Panc1 (cell line): ENCODE data around the gene SPAG4. TPM values are rescaled to one million over a fixed set of nuclear protein-coding genes. Genes with fewer than 3 reads are reported as not detected.

Experiments
- ATAC-seq: fragments of 200-7000 bp; cut with Tn5 transposase; 2 replicates; pipeline ENCODE4 v1.9.1; 2020; ENCODE audit warnings: mild to moderate bottlenecking, moderate library complexity
- BruUV-seq: library from RNA; stranded (reverse); fragments of 400-500 nt; replicated peaks from 2 replicates; lab custom pipeline; 2021; lab: Mats Ljungman, UMichigan
- CTCF ChIA-PET: fragments of 300-600 bp; sonication (Branson Sonifier 250); formaldehyde crosslinking; loops from one replicate; lab custom pipeline; 2022; ENCODE audit warnings: antibody characterized with exemption; lab: Charles Lee
- POLR2A ChIA-PET: fragments of 300-600 bp; sonication (Branson Sonifier 250); formaldehyde crosslinking; loops from one replicate; lab custom pipeline; 2022; ENCODE audit warnings: antibody characterized with exemption; lab: Charles Lee
- DNase-seq: peaks from one replicate; pipeline ENCODE4 v3.0.0-alpha.2; 2010; ENCODE audit warnings: low read depth, low spot score
- H3K27ac ChIP-seq: 2 replicates; pipeline ENCODE4 v1.5.1; 2011; ENCODE audit warnings: mild to moderate bottlenecking, low read length, inconsistent platforms
- H3K27me3 ChIP-seq: fragments of 200-500 bp; sonication (Bioruptor generic); 2 replicates; pipeline ENCODE4 v1.6.0; 2014; ENCODE audit warnings: low read length, inconsistent platforms; ENCODE audit not compliant: control insufficient read depth, insufficient read depth
- H3K36me3 ChIP-seq: fragments of 200-500 bp; sonication (Bioruptor generic); 2 replicates; pipeline ENCODE4 v1.5.1; 2014; ENCODE audit warnings: inconsistent platforms, mild to moderate bottlenecking, low read length, moderate library complexity; ENCODE audit not compliant: control insufficient read depth, insufficient read depth
- H3K4me1 ChIP-seq: 2 replicates; pipeline ENCODE4 v1.5.1; 2011; ENCODE audit warnings: inconsistent platforms, mild to moderate bottlenecking, low read length, moderate library complexity; ENCODE audit not compliant: control insufficient read depth, insufficient read depth
- H3K4me3 ChIP-seq, 2 experiments: 2 replicates each; pipeline ENCODE4 v1.5.1; 2011 to 2012; ENCODE audit warnings: low read depth in 2 of 2, low read length in 2 of 2, mild to moderate bottlenecking in 2 of 2, inconsistent platforms in 1 of 2, moderate library complexity in 1 of 2
- H3K9me3 ChIP-seq: fragments of 200-500 bp; sonication (Bioruptor generic); 2 replicates; pipeline ENCODE4 v1.5.1; 2014; ENCODE audit warnings: low read depth, mild to moderate bottlenecking, inconsistent platforms, low read length, moderate library complexity; ENCODE audit not compliant: control insufficient read depth, insufficient read depth
- POLR2AphosphoS5 ChIP-seq: IDR thresholded peaks from 2 replicates; pipeline ENCODE4 v1.6.1; 2012; ENCODE audit warnings: mild to moderate bottlenecking, low read depth, low read length, moderate library complexity
- SIN3A ChIP-seq: IDR thresholded peaks from 2 replicates; pipeline ENCODE4 v1.6.1; 2012; ENCODE audit warnings: low read depth, mild to moderate bottlenecking, low read length, moderate library complexity, borderline replicate concordance; ENCODE audit not compliant: insufficient read depth
- TCF7L2 ChIP-seq: IDR thresholded peaks from 2 replicates; pipeline ENCODE4 v1.6.1; 2011; ENCODE audit warnings: mild to moderate bottlenecking, low read depth, low read length, inconsistent platforms
- in situ Hi-C: cut with HindIII; loops from 2 replicates; pipeline ENCODE4 v1.10.0; 2016; ENCODE audit warnings: low sequenced_read_pairs, low pct_unique_long_range_greater_than_20kb
- intact Hi-C: fragments of 100-400 bp; cut with micrococcal nuclease; formaldehyde crosslinking; loops from one replicate; pipeline ENCODE4 v1.10.0; 2022; ENCODE audit not compliant: unreplicated experiment
- total RNA-seq: library from RNA; stranded (reverse); gene quantifications from one replicate; pipeline ENCODE4 v1.2.1, GENCODE V29; 2021; ENCODE audit not compliant: unreplicated experiment
- TF ChIP-seq, protein P1 (sequence below): fragments of 450-650 bp; IDR thresholded peaks from 2 replicates; pipeline ENCODE4 v1.5.1; 2017; ENCODE audit warnings: mild to moderate bottlenecking
- TF ChIP-seq, protein P2 (sequence below), 2 experiments: IDR thresholded peaks; 2 replicates each; pipeline ENCODE4 v1.6.1; 2011 to 2012; ENCODE audit warnings: low read depth in 2 of 2, control low read depth in 1 of 2, low read length in 1 of 2, mild to moderate bottlenecking in 1 of 2, moderate library complexity in 1 of 2; ENCODE audit not compliant: insufficient read depth in 1 of 2

The SPAG4 gene
- total RNA-seq, 1 experiment from 2014 or later, result 17.6 TPM

DNA sequence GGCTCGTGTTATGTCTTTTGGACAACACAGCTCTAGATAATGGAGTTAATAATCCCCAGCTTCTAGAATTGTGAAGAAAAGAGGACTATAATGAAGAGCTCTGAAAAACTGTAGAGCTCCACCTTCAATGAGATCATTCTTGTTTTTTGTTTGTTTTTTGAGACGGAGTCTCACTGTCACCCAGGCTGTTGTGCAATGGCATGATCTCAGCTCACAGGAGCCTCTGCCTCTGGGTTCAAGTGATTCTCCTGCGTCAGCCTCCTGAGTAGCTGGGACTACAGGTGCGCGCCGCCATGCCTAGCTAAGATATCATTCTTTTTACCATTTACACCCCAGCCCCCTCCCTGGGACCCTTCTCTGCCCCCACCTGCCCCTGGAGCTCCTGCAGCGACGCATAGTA is 37.2 kb upstream of the SPAG4 start:
- CTCF ChIA-PET, result no interaction called here

DNA sequence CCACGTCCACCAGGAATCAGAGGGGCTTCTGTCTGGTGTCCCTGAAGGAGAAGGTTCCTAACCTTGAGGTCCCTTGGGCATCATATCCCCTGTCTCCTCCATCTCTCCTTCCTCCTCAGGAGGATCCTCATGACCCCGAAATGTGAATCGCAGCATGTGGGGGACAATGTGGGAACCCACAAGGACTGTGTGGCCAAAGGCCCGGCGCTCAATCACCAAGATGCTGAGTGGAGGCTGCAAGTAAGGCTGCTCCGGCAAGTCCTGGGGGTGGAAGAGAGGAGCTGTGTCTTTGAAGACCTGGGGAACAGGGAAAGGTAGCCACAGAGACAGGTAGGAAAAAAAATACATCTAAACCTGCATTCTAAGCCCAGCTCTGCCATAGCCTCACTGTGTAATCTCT is 36.4 kb upstream of the SPAG4 start:
- DNase-seq (no peak), ATAC-seq (no peak)
- Histone ChIP-seq H3K36me3 (no peaks in the 10 kb centered on the region), H3K27ac (no peak overlapping the region), H3K27me3 (no peaks in the 10 kb centered on the region), H3K4me3 (no peak overlapping the region), H3K9me3 (no peaks in the 10 kb centered on the region), H3K4me1 (no peaks in the 10 kb centered on the region)
- ChIA-PET POLR2A (interaction anchor here (0.5 kb wide), 1 partner anchor 13 kb away, joined by 4 read pairs; no protein-coding TSS in a partner anchor), CTCF (no interaction called here)
- intact Hi-C loops, result no loop called here
- BruUV-seq, result no TSS peak
- no peak for TF ChIP-seq SIN3A
- TF ChIP-seq, protein P1, sequence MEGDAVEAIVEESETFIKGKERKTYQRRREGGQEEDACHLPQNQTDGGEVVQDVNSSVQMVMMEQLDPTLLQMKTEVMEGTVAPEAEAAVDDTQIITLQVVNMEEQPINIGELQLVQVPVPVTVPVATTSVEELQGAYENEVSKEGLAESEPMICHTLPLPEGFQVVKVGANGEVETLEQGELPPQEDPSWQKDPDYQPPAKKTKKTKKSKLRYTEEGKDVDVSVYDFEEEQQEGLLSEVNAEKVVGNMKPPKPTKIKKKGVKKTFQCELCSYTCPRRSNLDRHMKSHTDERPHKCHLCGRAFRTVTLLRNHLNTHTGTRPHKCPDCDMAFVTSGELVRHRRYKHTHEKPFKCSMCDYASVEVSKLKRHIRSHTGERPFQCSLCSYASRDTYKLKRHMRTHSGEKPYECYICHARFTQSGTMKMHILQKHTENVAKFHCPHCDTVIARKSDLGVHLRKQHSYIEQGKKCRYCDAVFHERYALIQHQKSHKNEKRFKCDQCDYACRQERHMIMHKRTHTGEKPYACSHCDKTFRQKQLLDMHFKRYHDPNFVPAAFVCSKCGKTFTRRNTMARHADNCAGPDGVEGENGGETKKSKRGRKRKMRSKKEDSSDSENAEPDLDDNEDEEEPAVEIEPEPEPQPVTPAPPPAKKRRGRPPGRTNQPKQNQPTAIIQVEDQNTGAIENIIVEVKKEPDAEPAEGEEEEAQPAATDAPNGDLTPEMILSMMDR, result no peak
- no peak for TF ChIP-seq TCF7L2
- TF ChIP-seq POLR2AphosphoS5, result no peak
- TF ChIP-seq, protein P2, sequence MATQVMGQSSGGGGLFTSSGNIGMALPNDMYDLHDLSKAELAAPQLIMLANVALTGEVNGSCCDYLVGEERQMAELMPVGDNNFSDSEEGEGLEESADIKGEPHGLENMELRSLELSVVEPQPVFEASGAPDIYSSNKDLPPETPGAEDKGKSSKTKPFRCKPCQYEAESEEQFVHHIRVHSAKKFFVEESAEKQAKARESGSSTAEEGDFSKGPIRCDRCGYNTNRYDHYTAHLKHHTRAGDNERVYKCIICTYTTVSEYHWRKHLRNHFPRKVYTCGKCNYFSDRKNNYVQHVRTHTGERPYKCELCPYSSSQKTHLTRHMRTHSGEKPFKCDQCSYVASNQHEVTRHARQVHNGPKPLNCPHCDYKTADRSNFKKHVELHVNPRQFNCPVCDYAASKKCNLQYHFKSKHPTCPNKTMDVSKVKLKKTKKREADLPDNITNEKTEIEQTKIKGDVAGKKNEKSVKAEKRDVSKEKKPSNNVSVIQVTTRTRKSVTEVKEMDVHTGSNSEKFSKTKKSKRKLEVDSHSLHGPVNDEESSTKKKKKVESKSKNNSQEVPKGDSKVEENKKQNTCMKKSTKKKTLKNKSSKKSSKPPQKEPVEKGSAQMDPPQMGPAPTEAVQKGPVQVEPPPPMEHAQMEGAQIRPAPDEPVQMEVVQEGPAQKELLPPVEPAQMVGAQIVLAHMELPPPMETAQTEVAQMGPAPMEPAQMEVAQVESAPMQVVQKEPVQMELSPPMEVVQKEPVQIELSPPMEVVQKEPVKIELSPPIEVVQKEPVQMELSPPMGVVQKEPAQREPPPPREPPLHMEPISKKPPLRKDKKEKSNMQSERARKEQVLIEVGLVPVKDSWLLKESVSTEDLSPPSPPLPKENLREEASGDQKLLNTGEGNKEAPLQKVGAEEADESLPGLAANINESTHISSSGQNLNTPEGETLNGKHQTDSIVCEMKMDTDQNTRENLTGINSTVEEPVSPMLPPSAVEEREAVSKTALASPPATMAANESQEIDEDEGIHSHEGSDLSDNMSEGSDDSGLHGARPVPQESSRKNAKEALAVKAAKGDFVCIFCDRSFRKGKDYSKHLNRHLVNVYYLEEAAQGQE (IDR thresholded peaks at IDR 0.05; ENCODE audit: insufficient read depth in 1 of 2, low read depth in 2 of 2, low read length in 1 of 2), result no peak
- in situ Hi-C loops, result no loop called here

More for the DNA sequence above, 37.2 kb upstream of the SPAG4 start:
- Histone ChIP-seq H3K27me3 (no peaks in the 10 kb centered on the region), H3K4me1 (no peaks in the 10 kb centered on the region), H3K36me3 (no peaks in the 10 kb centered on the region), H3K9me3 (no peaks in the 10 kb centered on the region), H3K4me3 (no peak overlapping the region), H3K27ac (no peak overlapping the region)
- DNase-seq, result no peak
- in situ Hi-C loops (no loop called here), intact Hi-C loops (no loop called here)
- POLR2A ChIA-PET, result no interaction called here
- BruUV-seq, result no TSS peak
- ATAC-seq, result no peak
- TF ChIP-seq, protein P2 (IDR thresholded peaks at IDR 0.05; ENCODE audit: insufficient read depth in 1 of 2, low read depth in 2 of 2, low read length in 1 of 2), result no peak
- no peak for TF ChIP-seq POLR2AphosphoS5
- no peak for TF ChIP-seq SIN3A
